HEK293 (cell line): ENCODE results near the gene MACROD1.

Source experiments
- CTCF ChIP-seq: fragments of 450-650 bp; formaldehyde crosslinking; IDR thresholded peaks from 2 replicates; pipeline ENCODE4 v1.5.1; 2016; ENCODE audit warnings: missing biosample characterization, missing genetic modification characterization
- GFI1B ChIP-seq: fragments of 450-650 bp; formaldehyde crosslinking; IDR thresholded peaks from 2 replicates; pipeline ENCODE4 v1.5.1; 2016; ENCODE audit warnings: missing biosample characterization, missing genetic modification characterization
- GLIS1 ChIP-seq: fragments of 450-650 bp; formaldehyde crosslinking; IDR thresholded peaks from 2 replicates; pipeline ENCODE4 v1.5.1; 2016; ENCODE audit warnings: missing biosample characterization, missing genetic modification characterization
- HOXA7 ChIP-seq: sonication (generic); formaldehyde crosslinking; IDR thresholded peaks from 2 replicates; pipeline ENCODE4 v1.8.1; 2022; ENCODE audit warnings: missing genetic modification reagents, borderline replicate concordance
- HOXD13 ChIP-seq: sonication (generic); formaldehyde crosslinking; IDR thresholded peaks from 2 replicates; pipeline ENCODE4 v1.8.0; 2022; ENCODE audit warnings: missing genetic modification reagents, borderline replicate concordance
- INSM2 ChIP-seq: fragments of 450-650 bp; formaldehyde crosslinking; IDR thresholded peaks from 2 replicates; pipeline ENCODE4 v1.5.1; 2016; ENCODE audit warnings: missing biosample characterization, missing genetic modification characterization
- OSR2 ChIP-seq: fragments of 450-650 bp; formaldehyde crosslinking; IDR thresholded peaks from 2 replicates; pipeline ENCODE4 v1.5.1; 2016; ENCODE audit warnings: missing biosample characterization, missing genetic modification characterization
- REST ChIP-seq: fragments of 450-650 bp; formaldehyde crosslinking; IDR thresholded peaks from 2 replicates; pipeline ENCODE4 v1.5.1; 2016; ENCODE audit warnings: missing biosample characterization, missing genetic modification characterization
- SCRT2 ChIP-seq: fragments of 450-650 bp; formaldehyde crosslinking; IDR thresholded peaks from 2 replicates; pipeline ENCODE4 v1.5.1; 2016; ENCODE audit warnings: missing biosample characterization, missing genetic modification characterization
- SP7 ChIP-seq: fragments of 450-650 bp; formaldehyde crosslinking; IDR thresholded peaks from 2 replicates; pipeline ENCODE4 v1.5.1; 2016; ENCODE audit warnings: missing biosample characterization, missing genetic modification characterization
- ZBTB20 ChIP-seq: fragments of 450-650 bp; formaldehyde crosslinking; IDR thresholded peaks from 2 replicates; pipeline ENCODE4 v1.5.1; 2016; ENCODE audit warnings: missing biosample characterization, missing genetic modification characterization
- ZBTB26 ChIP-seq: fragments of 450-650 bp; formaldehyde crosslinking; optimal IDR thresholded peaks from 2 replicates; pipeline ENCODE3; 2016; ENCODE audit warnings: missing biosample characterization, mild to moderate bottlenecking, missing genetic modification characterization
- ZBTB6 ChIP-seq: fragments of 450-650 bp; formaldehyde crosslinking; IDR thresholded peaks from 2 replicates; pipeline ENCODE4 v1.5.1; 2017; ENCODE audit warnings: missing biosample characterization, missing genetic modification characterization
- ZEB2 ChIP-seq: fragments of 450-650 bp; formaldehyde crosslinking; IDR thresholded peaks from 2 replicates; pipeline ENCODE4 v1.5.1; 2016; ENCODE audit warnings: missing biosample characterization, missing genetic modification characterization
- ZFHX2 ChIP-seq: fragments of 450-650 bp; formaldehyde crosslinking; conservative IDR thresholded peaks from 2 replicates; pipeline ENCODE4 v1.5.1; 2016; ENCODE audit warnings: missing biosample characterization, missing genetic modification characterization
- ZIC2 ChIP-seq: fragments of 450-650 bp; formaldehyde crosslinking; IDR thresholded peaks from 2 replicates; pipeline ENCODE4 v1.5.1; 2016; ENCODE audit warnings: missing biosample characterization, missing genetic modification characterization
- ZNF157 ChIP-seq: fragments of 450-650 bp; formaldehyde crosslinking; IDR thresholded peaks from 2 replicates; pipeline ENCODE4 v1.5.1; 2016; ENCODE audit warnings: missing biosample characterization, missing genetic modification characterization
- ZNF169 ChIP-seq: fragments of 450-650 bp; formaldehyde crosslinking; IDR thresholded peaks from 2 replicates; pipeline ENCODE4 v1.5.1; 2016; ENCODE audit warnings: missing biosample characterization, missing genetic modification characterization
- ZNF175 ChIP-seq: fragments of 450-650 bp; formaldehyde crosslinking; IDR thresholded peaks from 2 replicates; pipeline ENCODE4 v1.5.1; 2016; ENCODE audit warnings: missing biosample characterization, missing genetic modification characterization
- ZNF23 ChIP-seq: fragments of 450-650 bp; formaldehyde crosslinking; IDR thresholded peaks from 2 replicates; pipeline ENCODE4 v1.5.1; 2016; ENCODE audit warnings: missing biosample characterization, missing genetic modification characterization, borderline replicate concordance
- ZNF274 ChIP-seq, 2 experiments: fragments of 200-500 bp in 1 of 2; fragments of 450-650 bp in 1 of 2; sonication (Bioruptor generic) in 1 of 2; formaldehyde crosslinking in 1 of 2; IDR thresholded peaks; 2 replicates each; pipeline versions ENCODE4 v1.5.1 to v1.6.1; 2014 to 2016; ENCODE audit warnings: borderline replicate concordance in 1 of 2, inconsistent platforms in 1 of 2, low read length in 1 of 2, missing biosample characterization in 1 of 2, missing genetic modification characterization in 1 of 2
- ZNF423 ChIP-seq: fragments of 450-650 bp; formaldehyde crosslinking; IDR thresholded peaks from 2 replicates; pipeline ENCODE4 v1.5.1; 2016; ENCODE audit warnings: missing biosample characterization, missing genetic modification characterization
- ZNF529 ChIP-seq: fragments of 450-650 bp; formaldehyde crosslinking; IDR thresholded peaks from 2 replicates; pipeline ENCODE4 v1.5.1; 2017; ENCODE audit warnings: missing genetic modification characterization, missing biosample characterization; ENCODE audit not compliant: insufficient replicate concordance
- ZNF548 ChIP-seq: fragments of 450-650 bp; formaldehyde crosslinking; IDR thresholded peaks from 2 replicates; pipeline ENCODE4 v1.5.1; 2016; ENCODE audit warnings: missing biosample characterization, missing genetic modification characterization
- ZNF561 ChIP-seq: fragments of 450-650 bp; IDR thresholded peaks from 2 replicates; pipeline ENCODE4 v1.5.1; 2018; ENCODE audit warnings: missing biosample characterization, missing genetic modification characterization, borderline replicate concordance
- ZNF621 ChIP-seq: fragments of 450-650 bp; formaldehyde crosslinking; IDR thresholded peaks from 2 replicates; pipeline ENCODE4 v1.5.1; 2017; ENCODE audit warnings: missing biosample characterization, missing genetic modification characterization
- ZNF654 ChIP-seq: fragments of 450-650 bp; formaldehyde crosslinking; IDR thresholded peaks from 2 replicates; pipeline ENCODE4 v1.5.1; 2016; ENCODE audit warnings: low read depth, missing biosample characterization, missing genetic modification characterization
- ZNF658 ChIP-seq: fragments of 450-650 bp; formaldehyde crosslinking; IDR thresholded peaks from 2 replicates; pipeline ENCODE4; 2016; ENCODE audit warnings: missing biosample characterization, missing genetic modification characterization
- ZNF776 ChIP-seq: fragments of 450-650 bp; formaldehyde crosslinking; IDR thresholded peaks from 2 replicates; pipeline ENCODE4 v1.5.0; 2017; ENCODE audit warnings: missing biosample characterization, missing genetic modification characterization, borderline replicate concordance
- ZNF837 ChIP-seq: fragments of 450-650 bp; formaldehyde crosslinking; IDR thresholded peaks from 2 replicates; pipeline ENCODE4 v1.5.1; 2016; ENCODE audit warnings: missing biosample characterization, missing genetic modification characterization
- ZXDB ChIP-seq: fragments of 450-650 bp; formaldehyde crosslinking; IDR thresholded peaks from 2 replicates; pipeline ENCODE4 v1.5.1; 2016; ENCODE audit warnings: missing biosample characterization, missing genetic modification characterization

Gene MACROD1

GRCh38 chr11:64036087-64037026 lies 129.6 kb downstream of the MACROD1 start (continued):
- TF ChIP-seq ZNF548 (tag by site-specific recombination) (no peak), ZNF529 (tag by site-specific recombination) (no peak), ZBTB20 (tag by site-specific recombination) (no peak), ZNF23 (tag by site-specific recombination) (no peak), REST (no peak), HOXD13 (CRISPR knock-in tag) (no peak), CTCF (tag by site-specific recombination) (no peak), ZNF658 (tag by site-specific recombination) (no peak), ZNF274 (IDR thresholded peaks at IDR 0.05; ENCODE audit: low read length) (no peak), ZNF274 (tag by site-specific recombination; IDR thresholded peaks at IDR 0.05; ENCODE audit: borderline replicate concordance) (no peak), ZNF169 (tag by site-specific recombination) (no peak), ZNF621 (tag by site-specific recombination) (no peak), ZNF157 (tag by site-specific recombination) (no peak), ZBTB26 (tag by site-specific recombination) (peak; percentile 72), HOXA7 (CRISPR knock-in tag) (no peak), INSM2 (tag by site-specific recombination) (no peak), ZNF776 (tag by site-specific recombination) (no peak), GLIS1 (tag by site-specific recombination) (peak; percentile 96), SP7 (tag by site-specific recombination) (no peak), ZNF561 (tag by site-specific recombination) (no peak; the same call in 1 of the 2 replicates), ZNF423 (tag by site-specific recombination) (no peak), SCRT2 (tag by site-specific recombination) (no peak), ZNF837 (tag by site-specific recombination) (no peak), ZNF654 (no peak), ZFHX2 (tag by site-specific recombination) (no peak), ZEB2 (tag by site-specific recombination) (0 out of 2 replicates have a peak, but pooled peaks have one; percentile 47), OSR2 (tag by site-specific recombination) (no peak), ZXDB (tag by site-specific recombination) (peak; percentile 98), ZBTB6 (no peak), ZIC2 (tag by site-specific recombination) (peak; percentile 90), GFI1B (no peak), ZNF175 (tag by site-specific recombination) (no peak)
